Endothelial cell (in vitro differentiated cells): ENCODE measurements around the gene ANXA2R. TPM values are rescaled to one million over a fixed set of nuclear protein-coding genes. Genes with fewer than 3 reads are reported as not detected.
"Not testable (repeated sequence)": the region's sequence is repeated elsewhere in the genome, so short reads cannot be mapped to it uniquely, and the experiment has no call there.

Experiments used
- DNase-seq: peaks from one replicate; pipeline ENCODE4 v3.0.0; 2021; ENCODE audit warnings: low spot score
- H3K27ac Mint-ChIP-seq: one replicate; pipeline ENCODE4 v1.8.0; 2021; ENCODE audit warnings: mixed read lengths, inconsistent platforms; ENCODE audit not compliant: unreplicated experiment
- H3K27me3 Mint-ChIP-seq: one replicate; pipeline ENCODE4 v1.8.0; 2021; ENCODE audit warnings: mild to moderate bottlenecking, moderate library complexity, mixed read lengths, inconsistent platforms; ENCODE audit not compliant: unreplicated experiment
- H3K36me3 Mint-ChIP-seq: one replicate; pipeline ENCODE4 v1.8.0; 2021; ENCODE audit warnings: mild to moderate bottlenecking, low read depth, mixed read lengths, inconsistent platforms; ENCODE audit not compliant: unreplicated experiment
- H3K4me1 Mint-ChIP-seq: one replicate; pipeline ENCODE4 v1.8.0; 2021; ENCODE audit warnings: mild to moderate bottlenecking, mixed read lengths, inconsistent platforms; ENCODE audit not compliant: unreplicated experiment
- H3K4me3 Mint-ChIP-seq: one replicate; pipeline ENCODE4 v1.8.0; 2021; ENCODE audit warnings: mild to moderate bottlenecking, mixed read lengths, inconsistent platforms; ENCODE audit not compliant: unreplicated experiment
- H3K9me3 Mint-ChIP-seq: one replicate; pipeline ENCODE4 v1.8.0; 2021; ENCODE audit warnings: mixed read lengths, inconsistent platforms; ENCODE audit not compliant: unreplicated experiment
- CTCF ChIP-seq: fragments of 200-600 bp; sonication (generic); IDR thresholded peaks from one replicate; pipeline ENCODE4 v1.5.0; 2021; ENCODE audit warnings: antibody characterized with exemption; ENCODE audit not compliant: unreplicated experiment
- total RNA-seq: library from RNA; stranded (reverse); fragmentation: NEBNext Ultra II Directional; extraction: Animal tissue kit (Norgen Biotek cat#: 25700); gene quantifications from one replicate; pipeline ENCODE4 v1.2.1, GENCODE V29; 2021; ENCODE audit not compliant: unreplicated experiment

ANXA2R gene
- total RNA-seq, 1 donor from 2014 or later = 1.1 TPM

- peaks cover 4% of the 10 kb centered on the region for H3K36me3 Mint-ChIP-seq
- no peak for TF ChIP-seq CTCF
- H3K9me3 Mint-ChIP-seq = no peaks in the 10 kb centered on the region
- H3K27me3 Mint-ChIP-seq = peaks cover 2% of the 10 kb centered on the region
- H3K27ac Mint-ChIP-seq = peak overlapping the region; percentile 7
- no peak for DNase-seq
- H3K4me1 Mint-ChIP-seq = peaks cover 11% of the 10 kb centered on the region
- no peak overlapping the region for H3K4me3 Mint-ChIP-seq
Observed at GRCh38 chr5:43061352-43062075, 21.4 kb upstream of the ANXA2R start.

- H3K4me3 Mint-ChIP-seq, H3K27ac Mint-ChIP-seq, H3K9me3 Mint-ChIP-seq, H3K27me3 Mint-ChIP-seq, H3K36me3 Mint-ChIP-seq, DNase-seq: not testable (repeated sequence)
- peaks cover 11% of the 10 kb centered on the region for H3K4me1 Mint-ChIP-seq
Observed at GRCh38 chr5:43060020-43060419, 19.9 kb upstream of the ANXA2R start.

GRCh38 chr5:43055098-43055497 lies 15.0 kb upstream of the ANXA2R start:
- H3K27me3 Mint-ChIP-seq, H3K4me3 Mint-ChIP-seq, DNase-seq, H3K4me1 Mint-ChIP-seq, H3K27ac Mint-ChIP-seq, H3K9me3 Mint-ChIP-seq: not testable (repeated sequence)
- H3K36me3 Mint-ChIP-seq = peaks cover 12% of the 10 kb centered on the region

- no peak for DNase-seq
- TF ChIP-seq CTCF = no peak
- Mint-ChIP-seq H3K27ac (no peak overlapping the region), H3K9me3 (no peaks in the 10 kb centered on the region), H3K4me3 (no peak overlapping the region), H3K4me1 (no peaks in the 10 kb centered on the region), H3K27me3 (peaks cover 4% of the 10 kb centered on the region), H3K36me3 (peaks cover 10% of the 10 kb centered on the region)
Observed at GRCh38 chr5:43051684-43052083, 11.6 kb upstream of the ANXA2R start.

GRCh38 chr5:43050384-43050783 lies 10.3 kb upstream of the ANXA2R start:
- Mint-ChIP-seq H3K4me3 (no peak overlapping the region), H3K36me3 (peaks cover 10% of the 10 kb centered on the region), H3K9me3 (no peaks in the 10 kb centered on the region), H3K27ac (no peak overlapping the region), H3K4me1 (no peaks in the 10 kb centered on the region), H3K27me3 (peaks cover 4% of the 10 kb centered on the region)
- DNase-seq = no peak
- TF ChIP-seq CTCF = no peak

- Mint-ChIP-seq H3K9me3 (no peaks in the 10 kb centered on the region), H3K27me3 (peaks cover 1% of the 10 kb centered on the region), H3K4me1 (peaks cover 6% of the 10 kb centered on the region), H3K36me3 (peaks cover 6% of the 10 kb centered on the region), H3K27ac (no peak overlapping the region), H3K4me3 (no peak overlapping the region)
- TF ChIP-seq CTCF = no peak
- no peak for DNase-seq
Observed at GRCh38 chr5:43049236-43049635, 9.1 kb upstream of the ANXA2R start.
